Adrenal gland (tissue), 5 donors: ENCODE results near the gene CRX.

ENCODE experiments used
- POLR2A ChIP-seq, 2 donors: fragments of 450-650 bp; IDR thresholded peaks; one replicate each; pipeline ENCODE4 v1.6.1; 2017; ENCODE audit warnings: antibody characterized with exemption in 2 of 2, mild to moderate bottlenecking in 2 of 2, moderate library complexity in 1 of 2
- TF ChIP-seq, protein P1 (sequence below), 6 experiments: fragments of 450-650 bp in 4 of 6; fragments of 200-600 bp in 2 of 6; sonication (generic) in 1 of 6; IDR thresholded peaks; 1 replicate in 5 of 6; 2 replicates in 1 of 6; pipeline versions ENCODE4 v1.5.1 to v1.8.0; 2016 to 2021; ENCODE audit warnings: antibody characterized with exemption in 6 of 6, mild to moderate bottlenecking in 2 of 6, moderate library complexity in 1 of 6
- donor health status: DM: no; HTN: no; CAD: no.

DNA sequence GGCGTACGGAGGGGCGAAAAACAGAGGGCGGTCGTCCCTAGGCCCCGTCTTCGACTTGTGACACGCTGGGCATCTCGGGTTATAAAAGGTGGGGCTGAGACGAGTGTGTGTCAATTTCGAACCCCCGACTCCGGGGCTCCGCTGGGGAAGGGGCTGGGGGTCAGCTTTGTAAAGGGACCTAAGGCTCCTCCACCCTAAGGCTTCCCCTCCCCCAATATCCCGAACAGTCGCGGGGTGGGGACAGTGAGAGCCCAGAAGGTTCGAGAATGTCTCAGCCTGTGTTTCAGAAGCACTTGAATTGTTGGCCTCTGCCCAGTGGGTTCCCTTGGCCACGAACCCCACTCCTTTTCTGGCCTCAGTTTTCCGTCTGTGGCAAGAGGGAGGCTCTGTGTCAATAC is 42.8 kb upstream of the CRX start:
- TF ChIP-seq, protein P1, sequence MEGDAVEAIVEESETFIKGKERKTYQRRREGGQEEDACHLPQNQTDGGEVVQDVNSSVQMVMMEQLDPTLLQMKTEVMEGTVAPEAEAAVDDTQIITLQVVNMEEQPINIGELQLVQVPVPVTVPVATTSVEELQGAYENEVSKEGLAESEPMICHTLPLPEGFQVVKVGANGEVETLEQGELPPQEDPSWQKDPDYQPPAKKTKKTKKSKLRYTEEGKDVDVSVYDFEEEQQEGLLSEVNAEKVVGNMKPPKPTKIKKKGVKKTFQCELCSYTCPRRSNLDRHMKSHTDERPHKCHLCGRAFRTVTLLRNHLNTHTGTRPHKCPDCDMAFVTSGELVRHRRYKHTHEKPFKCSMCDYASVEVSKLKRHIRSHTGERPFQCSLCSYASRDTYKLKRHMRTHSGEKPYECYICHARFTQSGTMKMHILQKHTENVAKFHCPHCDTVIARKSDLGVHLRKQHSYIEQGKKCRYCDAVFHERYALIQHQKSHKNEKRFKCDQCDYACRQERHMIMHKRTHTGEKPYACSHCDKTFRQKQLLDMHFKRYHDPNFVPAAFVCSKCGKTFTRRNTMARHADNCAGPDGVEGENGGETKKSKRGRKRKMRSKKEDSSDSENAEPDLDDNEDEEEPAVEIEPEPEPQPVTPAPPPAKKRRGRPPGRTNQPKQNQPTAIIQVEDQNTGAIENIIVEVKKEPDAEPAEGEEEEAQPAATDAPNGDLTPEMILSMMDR (IDR thresholded peaks at IDR 0.05): no peak
- TF ChIP-seq POLR2A (IDR thresholded peaks at IDR 0.05): no peak
